Measurements from ENCODE around the gene MAP2K6.

Gene MAP2K6

GRCh38 chr17:69533481-69534234 is 119.2 kb downstream of the MAP2K6 start:
- Histone ChIP-seq H3K27me3 (ENCODE audit: control insufficient read depth in 1 of 2, insufficient read depth in 2 of 2, low read length in 2 of 2) (no peaks in the 10 kb centered on the region), H3K9me3 (ENCODE audit: control insufficient read depth in 2 of 2, low read length in 2 of 2) (no peaks in the 10 kb centered on the region), H3K4me1 (ENCODE audit: control insufficient read depth, insufficient read depth, low read length) (no peaks in the 10 kb centered on the region), H3K27ac (ENCODE audit: low read length) (no peak overlapping the region), H3K9ac (ENCODE audit: low read length in 2 of 2) (no peak overlapping the region), H3K4me3 (ENCODE audit: low read length in 2 of 2) (no peak overlapping the region), H3K36me3 (ENCODE audit: control insufficient read depth in 2 of 2, insufficient read depth in 2 of 2, low read length in 2 of 2) (peaks cover 7 to 10% of the 10 kb centered on the region in 2 donors)

DNA sequence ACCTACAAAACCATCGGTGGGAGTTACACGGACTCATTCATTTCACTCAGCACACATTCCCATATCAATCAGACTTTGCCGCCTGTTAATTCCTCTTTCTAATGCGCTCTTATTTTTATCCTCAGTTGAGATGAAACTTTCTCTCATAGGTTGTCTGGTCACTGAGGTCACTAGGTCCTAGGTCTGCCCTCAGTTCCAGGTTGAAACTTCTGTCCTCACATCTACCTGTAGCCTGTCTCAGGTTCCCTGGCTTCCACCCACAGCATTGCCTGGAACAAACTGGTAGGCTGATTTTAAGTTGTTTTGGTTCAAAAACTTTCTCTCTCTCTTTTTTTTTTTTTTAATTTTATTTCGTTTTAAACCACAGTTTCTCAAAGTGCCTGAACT is 119.7 kb downstream of the MAP2K6 start:
- H3K36me3 ChIP-seq (ENCODE audit: control insufficient read depth in 2 of 2, insufficient read depth in 2 of 2, low read length in 2 of 2) = peaks cover 7 to 10% of the 10 kb centered on the region in 2 donors
- H3K4me1 ChIP-seq (ENCODE audit: control insufficient read depth, insufficient read depth, low read length) = no peaks in the 10 kb centered on the region
- H3K27me3 ChIP-seq (ENCODE audit: control insufficient read depth in 1 of 2, insufficient read depth in 2 of 2, low read length in 2 of 2) = no peaks in the 10 kb centered on the region
- no peaks in the 10 kb centered on the region for H3K9me3 ChIP-seq (ENCODE audit: control insufficient read depth in 2 of 2, low read length in 2 of 2)
- no peak overlapping the region for H3K27ac ChIP-seq (ENCODE audit: low read length)
- H3K4me3 ChIP-seq (ENCODE audit: low read length in 2 of 2) = no peak overlapping the region
- no peak overlapping the region for H3K9ac ChIP-seq (ENCODE audit: low read length in 2 of 2)

- H3K27me3 ChIP-seq (ENCODE audit: control insufficient read depth in 1 of 2, insufficient read depth in 2 of 2, low read length in 2 of 2) = no peaks in the 10 kb centered on the region
- H3K27ac ChIP-seq (ENCODE audit: low read length) = no peak overlapping the region
- no peak overlapping the region for H3K9ac ChIP-seq (ENCODE audit: low read length in 2 of 2)
- no peak overlapping the region for H3K4me3 ChIP-seq (ENCODE audit: low read length in 2 of 2)
- peaks cover 8 to 10% of the 10 kb centered on the region in 2 donors for H3K36me3 ChIP-seq (ENCODE audit: control insufficient read depth in 2 of 2, insufficient read depth in 2 of 2, low read length in 2 of 2)
- H3K4me1 ChIP-seq (ENCODE audit: control insufficient read depth, insufficient read depth, low read length) = no peaks in the 10 kb centered on the region
- no peaks in the 10 kb centered on the region for H3K9me3 ChIP-seq (ENCODE audit: control insufficient read depth in 2 of 2, low read length in 2 of 2)
Measured at GRCh38 chr17:69535016-69535570, 120.6 kb downstream of the MAP2K6 start.

GRCh38 chr17:69538795-69539194 is 124.3 kb downstream of the MAP2K6 start:
- H3K9me3 ChIP-seq (ENCODE audit: control insufficient read depth in 2 of 2, low read length in 2 of 2) = no peaks in the 10 kb centered on the region
- H3K9ac ChIP-seq (ENCODE audit: low read length in 2 of 2) = no peak overlapping the region
- peaks cover 9% of the 10 kb centered on the region in 2 donors for H3K36me3 ChIP-seq (ENCODE audit: control insufficient read depth in 2 of 2, insufficient read depth in 2 of 2, low read length in 2 of 2)
- H3K4me1 ChIP-seq (ENCODE audit: control insufficient read depth, insufficient read depth, low read length) = no peaks in the 10 kb centered on the region
- H3K27ac ChIP-seq (ENCODE audit: low read length) = no peak overlapping the region
- no peaks in the 10 kb centered on the region for H3K27me3 ChIP-seq (ENCODE audit: control insufficient read depth in 1 of 2, insufficient read depth in 2 of 2, low read length in 2 of 2)
- no peak overlapping the region for H3K4me3 ChIP-seq (ENCODE audit: low read length in 2 of 2)

DNA sequence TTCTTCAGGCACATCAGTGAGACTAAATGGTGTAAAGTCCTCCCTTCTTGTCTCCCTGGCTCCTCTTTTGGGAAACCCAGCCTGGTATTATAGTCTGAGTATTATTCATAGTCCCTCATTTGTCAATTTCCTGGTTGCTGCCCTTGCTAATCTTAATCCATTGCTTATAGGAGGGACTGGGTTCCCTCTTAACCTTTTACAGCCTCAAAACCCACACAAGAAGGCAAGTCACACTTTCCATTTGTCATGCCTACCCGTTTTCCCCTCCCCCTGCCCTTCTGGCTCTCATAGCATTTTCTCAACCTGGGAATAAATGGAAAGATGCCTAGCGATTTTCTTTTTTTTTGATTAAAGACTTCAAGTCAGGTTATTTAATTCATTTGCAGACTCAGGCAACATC is 124.8 kb downstream of the MAP2K6 start:
- no peaks in the 10 kb centered on the region for H3K27me3 ChIP-seq (ENCODE audit: control insufficient read depth in 1 of 2, insufficient read depth in 2 of 2, low read length in 2 of 2)
- no peaks in the 10 kb centered on the region for H3K9me3 ChIP-seq (ENCODE audit: control insufficient read depth in 2 of 2, low read length in 2 of 2)
- H3K4me1 ChIP-seq (ENCODE audit: control insufficient read depth, insufficient read depth, low read length) = no peaks in the 10 kb centered on the region
- no peak overlapping the region for H3K4me3 ChIP-seq (ENCODE audit: low read length in 2 of 2)
- H3K36me3 ChIP-seq (ENCODE audit: control insufficient read depth in 2 of 2, insufficient read depth in 2 of 2, low read length in 2 of 2) = peaks cover 5 to 7% of the 10 kb centered on the region in 2 donors
- no peak overlapping the region for H3K27ac ChIP-seq (ENCODE audit: low read length)
- no peak overlapping the region for H3K9ac ChIP-seq (ENCODE audit: low read length in 2 of 2)

GRCh38 chr17:69539781-69540319 is 125.4 kb downstream of the MAP2K6 start:
- H3K4me3 ChIP-seq (ENCODE audit: low read length in 2 of 2) = no peak overlapping the region
- no peaks in the 10 kb centered on the region for H3K9me3 ChIP-seq (ENCODE audit: control insufficient read depth in 2 of 2, low read length in 2 of 2)
- H3K36me3 ChIP-seq (ENCODE audit: control insufficient read depth in 2 of 2, insufficient read depth in 2 of 2, low read length in 2 of 2) = peaks cover 5 to 7% of the 10 kb centered on the region in 2 donors
- H3K27ac ChIP-seq (ENCODE audit: low read length) = no peak overlapping the region
- H3K9ac ChIP-seq (ENCODE audit: low read length in 2 of 2) = no peak overlapping the region
- H3K4me1 ChIP-seq (ENCODE audit: control insufficient read depth, insufficient read depth, low read length) = no peaks in the 10 kb centered on the region
- H3K27me3 ChIP-seq (ENCODE audit: control insufficient read depth in 1 of 2, insufficient read depth in 2 of 2, low read length in 2 of 2) = no peaks in the 10 kb centered on the region

- no peaks in the 10 kb centered on the region for H3K9me3 ChIP-seq (ENCODE audit: control insufficient read depth in 2 of 2, low read length in 2 of 2)
- no peak overlapping the region for H3K27ac ChIP-seq (ENCODE audit: low read length)
- H3K36me3 ChIP-seq (ENCODE audit: control insufficient read depth in 2 of 2, insufficient read depth in 2 of 2, low read length in 2 of 2) = peaks cover 5 to 7% of the 10 kb centered on the region in 2 donors
- no peaks in the 10 kb centered on the region for H3K4me1 ChIP-seq (ENCODE audit: control insufficient read depth, insufficient read depth, low read length)
- no peak overlapping the region for H3K4me3 ChIP-seq (ENCODE audit: low read length in 2 of 2)
- no peak overlapping the region for H3K9ac ChIP-seq (ENCODE audit: low read length in 2 of 2)
- no peaks in the 10 kb centered on the region for H3K27me3 ChIP-seq (ENCODE audit: control insufficient read depth in 1 of 2, insufficient read depth in 2 of 2, low read length in 2 of 2)
Measured at GRCh38 chr17:69540356-69540755, 125.9 kb downstream of the MAP2K6 start.

GRCh38 chr17:69547230-69547629 is 132.7 kb downstream of the MAP2K6 start:
- Histone ChIP-seq H3K9me3 (ENCODE audit: control insufficient read depth in 2 of 2, low read length in 2 of 2) (no peaks in the 10 kb centered on the region), H3K36me3 (ENCODE audit: control insufficient read depth in 2 of 2, insufficient read depth in 2 of 2, low read length in 2 of 2) (no peaks in the 10 kb centered on the region), H3K9ac (ENCODE audit: low read length in 2 of 2) (no peak overlapping the region), H3K4me1 (ENCODE audit: control insufficient read depth, insufficient read depth, low read length) (no peaks in the 10 kb centered on the region), H3K27me3 (ENCODE audit: control insufficient read depth in 1 of 2, insufficient read depth in 2 of 2, low read length in 2 of 2) (no peaks in the 10 kb centered on the region), H3K27ac (ENCODE audit: low read length) (no peak overlapping the region), H3K4me3 (ENCODE audit: low read length in 2 of 2) (no peak overlapping the region)

DNA sequence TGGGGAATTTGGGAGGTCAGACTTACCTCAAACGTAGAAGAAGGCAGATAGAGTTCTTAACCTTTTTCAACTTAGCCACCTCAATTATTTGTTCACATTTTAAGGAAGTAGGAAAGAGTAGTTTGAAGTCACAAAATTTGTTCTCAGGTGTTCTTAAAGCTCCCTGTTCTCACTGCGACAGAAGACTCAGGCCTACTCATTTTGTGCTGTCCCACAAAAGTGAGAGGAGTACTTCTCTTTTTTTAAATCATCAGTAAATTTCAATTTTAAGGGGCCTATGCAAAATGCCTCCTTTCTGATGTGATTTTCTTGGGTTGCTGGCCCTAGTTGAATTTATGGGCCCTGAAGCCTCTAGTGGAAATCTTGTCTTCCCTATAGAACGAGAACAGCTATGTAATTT is 133.4 kb downstream of the MAP2K6 start:
- H3K36me3 ChIP-seq (ENCODE audit: control insufficient read depth in 2 of 2, insufficient read depth in 2 of 2, low read length in 2 of 2) = no peaks in the 10 kb centered on the region
- H3K9me3 ChIP-seq (ENCODE audit: control insufficient read depth in 2 of 2, low read length in 2 of 2) = no peaks in the 10 kb centered on the region
- no peak overlapping the region for H3K27ac ChIP-seq (ENCODE audit: low read length)
- no peaks in the 10 kb centered on the region for H3K4me1 ChIP-seq (ENCODE audit: control insufficient read depth, insufficient read depth, low read length)
- no peaks in the 10 kb centered on the region for H3K27me3 ChIP-seq (ENCODE audit: control insufficient read depth in 1 of 2, insufficient read depth in 2 of 2, low read length in 2 of 2)
- no peak overlapping the region for H3K4me3 ChIP-seq (ENCODE audit: low read length in 2 of 2)
- H3K9ac ChIP-seq (ENCODE audit: low read length in 2 of 2) = no peak overlapping the region

GRCh38 chr17:69551212-69552010 is 136.9 kb downstream of the MAP2K6 start:
- no peak overlapping the region for H3K4me3 ChIP-seq (ENCODE audit: low read length in 2 of 2)
- H3K9ac ChIP-seq (ENCODE audit: low read length in 2 of 2) = no peak overlapping the region
- H3K9me3 ChIP-seq (ENCODE audit: control insufficient read depth in 2 of 2, low read length in 2 of 2) = no peaks in the 10 kb centered on the region
- H3K4me1 ChIP-seq (ENCODE audit: control insufficient read depth, insufficient read depth, low read length) = no peaks in the 10 kb centered on the region
- H3K27me3 ChIP-seq (ENCODE audit: control insufficient read depth in 1 of 2, insufficient read depth in 2 of 2, low read length in 2 of 2) = no peaks in the 10 kb centered on the region
- H3K36me3 ChIP-seq (ENCODE audit: control insufficient read depth in 2 of 2, insufficient read depth in 2 of 2, low read length in 2 of 2) = no peaks in the 10 kb centered on the region
- H3K27ac ChIP-seq (ENCODE audit: low read length) = no peak overlapping the region

All from stomach smooth muscle (tissue), 2 donors.